MM.1S (cell line): Measurements from ENCODE around the gene AMFR.

Experiments
- DNase-seq: peaks from one replicate; pipeline ENCODE4 v3.0.0-alpha.2; 2015
- H2AFZ ChIP-seq: fragments of 300-600 bp; sonication (generic); 2 replicates; pipeline ENCODE4 v1.6.0; 2016; ENCODE audit warnings: antibody characterized with exemption, low read length
- H3F3A ChIP-seq: fragments of 300-600 bp; sonication (generic); 2 replicates; pipeline ENCODE4 v1.6.1; 2016; ENCODE audit warnings: mild to moderate bottlenecking, antibody characterized with exemption, low read length, moderate library complexity, mixed read lengths; ENCODE audit not compliant: insufficient read depth
- H3K27ac ChIP-seq: fragments of 300-600 bp; sonication (generic); 2 replicates; pipeline ENCODE4 v1.5.1; 2016; ENCODE audit warnings: mild to moderate bottlenecking, low read length
- H3K27me3 ChIP-seq: fragments of 300-600 bp; sonication (generic); replicated peaks from 2 replicates; pipeline ENCODE4 v1.6.0; 2016; ENCODE audit warnings: low read length; ENCODE audit not compliant: insufficient read depth
- H3K36me3 ChIP-seq: fragments of 300-600 bp; sonication (generic); replicated peaks from 2 replicates; pipeline ENCODE4 v1.6.1; 2016; ENCODE audit warnings: mild to moderate bottlenecking, low read length, mixed read lengths; ENCODE audit not compliant: insufficient read depth
- H3K4me1 ChIP-seq: fragments of 300-600 bp; sonication (generic); 2 replicates; pipeline ENCODE4 v1.6.1; 2016; ENCODE audit warnings: low read length, mixed read lengths
- H3K4me2 ChIP-seq: fragments of 300-600 bp; sonication (generic); 2 replicates; pipeline ENCODE4 v1.6.0; 2016; ENCODE audit warnings: low read depth, low read length
- H3K4me3 ChIP-seq: fragments of 300-600 bp; sonication (generic); 2 replicates; pipeline ENCODE4 v1.5.1; 2016; ENCODE audit warnings: low read length, mixed read lengths
- H3K79me2 ChIP-seq: fragments of 300-600 bp; sonication (generic); 2 replicates; pipeline ENCODE4 v1.6.1; 2016; ENCODE audit warnings: mixed run types, low read length, mixed read lengths
- H3K9ac ChIP-seq: fragments of 300-600 bp; sonication (generic); 2 replicates; pipeline ENCODE4 v1.6.1; 2016; ENCODE audit warnings: low read length, mixed read lengths
- H3K9me2 ChIP-seq: fragments of 300-600 bp; sonication (generic); replicated peaks from 2 replicates; pipeline ENCODE4 v1.6.1; 2016; ENCODE audit warnings: mild to moderate bottlenecking, low read length, mixed read lengths; ENCODE audit not compliant: insufficient read depth
- H3K9me3 ChIP-seq: fragments of 300-600 bp; sonication (generic); replicated peaks from 2 replicates; pipeline ENCODE4 v1.6.1; 2016; ENCODE audit warnings: mild to moderate bottlenecking, low read length, mixed read lengths; ENCODE audit not compliant: insufficient read depth
- H4K20me1 ChIP-seq: fragments of 300-600 bp; sonication (generic); 2 replicates; pipeline ENCODE4 v1.6.1; 2016; ENCODE audit warnings: mild to moderate bottlenecking, low read length, moderate library complexity, mixed read lengths; ENCODE audit not compliant: insufficient read depth
- EZH2 ChIP-seq: fragments of 300-600 bp; sonication (generic); optimal IDR thresholded peaks from 2 replicates; pipeline ENCODE3; 2017; ENCODE audit warnings: low read depth, mild to moderate bottlenecking, antibody characterized with exemption, low read length, mixed read lengths
- EZH2phosphoT487 ChIP-seq: fragments of 300-600 bp; sonication (generic); IDR thresholded peaks from 2 replicates; pipeline ENCODE4 v1.6.1; 2018; ENCODE audit warnings: antibody characterized with exemption, low read length
- TF ChIP-seq, protein P1 (sequence below): fragments of 300-600 bp; sonication (generic); IDR thresholded peaks from 2 replicates; pipeline ENCODE4 v1.5.1; 2016; ENCODE audit warnings: antibody characterized with exemption, low read length, mixed read lengths

The AMFR gene

DNA sequence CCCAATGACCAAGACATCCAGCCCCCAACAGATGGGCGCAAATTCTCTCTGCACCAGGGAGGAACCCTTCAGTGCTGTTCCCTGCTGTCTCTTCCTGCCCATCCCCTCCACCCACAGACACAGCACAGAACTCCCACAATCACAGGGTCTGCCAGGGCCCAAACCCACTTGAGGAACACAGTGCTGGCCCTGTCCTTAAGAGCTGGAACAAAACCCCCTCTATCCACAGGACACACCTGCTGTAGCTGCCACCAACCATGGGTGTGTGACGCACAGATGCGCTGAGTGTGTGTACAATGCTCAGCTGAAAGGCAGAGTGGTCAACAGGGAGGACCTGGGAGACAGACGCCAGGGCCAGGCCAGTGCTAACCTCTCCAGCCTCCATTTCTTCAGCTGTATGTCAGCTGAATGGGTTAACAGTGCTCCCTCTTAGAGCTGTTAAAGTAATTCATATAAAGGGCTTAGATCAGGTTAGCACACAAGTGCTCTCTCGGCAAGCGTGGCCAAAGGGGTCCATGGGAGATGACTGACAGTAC lies 62.1 kb downstream of the AMFR start:
- Histone ChIP-seq H3K4me3 (no peak overlapping the region), H3K27ac (no peak overlapping the region), H3K4me1 (no peaks in the 10 kb centered on the region)

DNA sequence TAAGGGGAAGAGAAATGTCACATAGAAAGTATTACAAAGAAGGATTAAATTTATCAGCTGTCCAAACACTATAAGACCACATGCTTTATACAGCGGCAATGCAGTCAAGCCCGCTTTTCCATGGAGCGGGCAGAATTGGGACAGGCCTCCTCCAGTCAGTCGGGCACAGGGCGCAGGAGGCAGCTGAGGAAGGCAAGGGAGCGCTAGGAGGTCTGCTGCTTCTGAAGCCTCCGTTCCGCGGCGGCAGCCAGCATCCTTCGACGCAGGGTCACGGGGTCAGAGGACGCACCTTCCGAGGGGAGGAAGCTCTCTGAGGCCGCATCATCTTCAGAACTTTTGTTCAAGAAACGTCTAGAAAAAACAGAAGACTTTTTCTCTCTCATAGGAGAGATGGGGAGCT lies 62.6 kb downstream of the AMFR start:
- Histone ChIP-seq H4K20me1 (no peaks in the 10 kb centered on the region), H3K9me2 (no peaks in the 10 kb centered on the region), H3K9ac (no peak overlapping the region), H3K4me2 (no peak overlapping the region), H3K36me3 (no peaks in the 10 kb centered on the region; the same call in 1 of the 2 replicates), H3F3A (no peaks in the 10 kb centered on the region), H3K27me3 (no peaks in the 10 kb centered on the region), H3K79me2 (no peaks in the 10 kb centered on the region), H3K27ac (no peak overlapping the region), H3K9me3 (no peaks in the 10 kb centered on the region), H2AFZ (no peak overlapping the region), H3K4me3 (no peak overlapping the region), H3K4me1 (no peaks in the 10 kb centered on the region)
- no peak for TF ChIP-seq EZH2phosphoT487
- no peak for TF ChIP-seq EZH2
- TF ChIP-seq, protein P1, sequence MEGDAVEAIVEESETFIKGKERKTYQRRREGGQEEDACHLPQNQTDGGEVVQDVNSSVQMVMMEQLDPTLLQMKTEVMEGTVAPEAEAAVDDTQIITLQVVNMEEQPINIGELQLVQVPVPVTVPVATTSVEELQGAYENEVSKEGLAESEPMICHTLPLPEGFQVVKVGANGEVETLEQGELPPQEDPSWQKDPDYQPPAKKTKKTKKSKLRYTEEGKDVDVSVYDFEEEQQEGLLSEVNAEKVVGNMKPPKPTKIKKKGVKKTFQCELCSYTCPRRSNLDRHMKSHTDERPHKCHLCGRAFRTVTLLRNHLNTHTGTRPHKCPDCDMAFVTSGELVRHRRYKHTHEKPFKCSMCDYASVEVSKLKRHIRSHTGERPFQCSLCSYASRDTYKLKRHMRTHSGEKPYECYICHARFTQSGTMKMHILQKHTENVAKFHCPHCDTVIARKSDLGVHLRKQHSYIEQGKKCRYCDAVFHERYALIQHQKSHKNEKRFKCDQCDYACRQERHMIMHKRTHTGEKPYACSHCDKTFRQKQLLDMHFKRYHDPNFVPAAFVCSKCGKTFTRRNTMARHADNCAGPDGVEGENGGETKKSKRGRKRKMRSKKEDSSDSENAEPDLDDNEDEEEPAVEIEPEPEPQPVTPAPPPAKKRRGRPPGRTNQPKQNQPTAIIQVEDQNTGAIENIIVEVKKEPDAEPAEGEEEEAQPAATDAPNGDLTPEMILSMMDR = no peak
- DNase-seq = no peak

More for the DNA sequence above, 62.1 kb downstream of the AMFR start:
- H3K36me3 ChIP-seq = no peaks in the 10 kb centered on the region; the same call in 1 of the 2 replicates
- H3K9me2 ChIP-seq = no peaks in the 10 kb centered on the region
- no peaks in the 10 kb centered on the region for H3F3A ChIP-seq
- no peak overlapping the region for H3K9ac ChIP-seq
- no peak overlapping the region for H2AFZ ChIP-seq
- no peaks in the 10 kb centered on the region for H4K20me1 ChIP-seq
- no peaks in the 10 kb centered on the region for H3K9me3 ChIP-seq
- no peaks in the 10 kb centered on the region for H3K79me2 ChIP-seq
- TF ChIP-seq, protein P1 = no peak
- TF ChIP-seq EZH2 (no peak), EZH2phosphoT487 (no peak)
- no peaks in the 10 kb centered on the region for H3K27me3 ChIP-seq
- DNase-seq = no peak
- H3K4me2 ChIP-seq = no peak overlapping the region

DNA sequence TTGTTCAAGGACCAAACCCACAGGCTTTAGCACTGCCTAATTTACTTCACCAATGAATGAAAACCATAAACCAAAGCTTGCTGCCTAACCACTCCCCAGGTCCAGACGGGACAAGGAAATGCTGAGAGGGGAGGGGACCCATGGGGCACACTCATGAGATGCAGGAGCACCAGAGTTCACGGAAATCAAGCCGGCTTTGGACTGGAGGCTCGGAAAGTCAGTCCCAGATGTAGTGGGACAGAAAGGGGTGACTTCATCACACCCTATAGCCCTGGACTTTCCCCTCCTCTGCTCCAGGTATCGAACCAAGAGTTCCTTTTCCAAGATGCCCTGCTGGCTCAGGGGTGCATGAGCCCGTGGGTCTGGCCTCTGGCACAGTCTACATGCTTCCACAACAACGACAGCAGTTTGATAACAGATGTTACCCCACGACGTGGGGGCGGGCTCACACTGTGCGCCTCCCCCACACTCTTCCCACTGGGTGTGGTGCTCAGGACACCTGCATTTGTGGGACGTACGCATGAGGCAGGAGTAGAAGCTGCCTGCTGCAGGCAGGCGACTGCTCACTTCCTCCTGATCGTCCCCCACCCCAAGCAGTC lies 63.2 kb downstream of the AMFR start:
- Histone ChIP-seq H3K27me3 (no peaks in the 10 kb centered on the region), H2AFZ (no peak overlapping the region), H3K9ac (no peak overlapping the region), H3K27ac (no peak overlapping the region), H3K4me3 (no peak overlapping the region), H3K4me1 (0 out of 2 replicates have a peak, but pooled peaks cover 3% of the 10 kb centered on the region), H3K4me2 (no peak overlapping the region), H3K9me2 (no peaks in the 10 kb centered on the region), H3K9me3 (no peaks in the 10 kb centered on the region), H4K20me1 (no peaks in the 10 kb centered on the region), H3K79me2 (no peaks in the 10 kb centered on the region), H3F3A (peaks cover 3% of the 10 kb centered on the region), H3K36me3 (no peaks in the 10 kb centered on the region; the same call in 1 of the 2 replicates)
- TF ChIP-seq EZH2phosphoT487 = no peak
- TF ChIP-seq, protein P1 = no peak
- TF ChIP-seq EZH2 = no peak
- no peak for DNase-seq
